ENCODE results near the gene GRIN2A.

The GRIN2A gene

GRCh38 chr16:9846362-9847099 lies 335.7 kb downstream of the GRIN2A start:
- no peak for DNase-seq

- no peak for DNase-seq
Observed at GRCh38 chr16:9845661-9846361, 336.4 kb downstream of the GRIN2A start.

- DNase-seq: no peak
Observed at GRCh38 chr16:9844361-9844760, 337.9 kb downstream of the GRIN2A start.

GRCh38 chr16:9843424-9844018 lies 338.7 kb downstream of the GRIN2A start:
- DNase-seq: no peak

GRCh38 chr16:9840761-9841665 lies 341.2 kb downstream of the GRIN2A start:
- no peak for DNase-seq

- DNase-seq: no peak
Observed at GRCh38 chr16:9837481-9837880, 344.7 kb downstream of the GRIN2A start.

GRCh38 chr16:9836118-9836736 lies 346.0 kb downstream of the GRIN2A start:
- no peak for DNase-seq

GRCh38 chr16:9827062-9827752 lies 355.0 kb downstream of the GRIN2A start:
- no peak for DNase-seq

GRCh38 chr16:9826656-9827055 lies 355.6 kb downstream of the GRIN2A start:
- DNase-seq: no peak

GRCh38 chr16:9824200-9825068 lies 357.8 kb downstream of the GRIN2A start:
- DNase-seq: no peak

GRCh38 chr16:9823510-9823909 lies 358.7 kb downstream of the GRIN2A start:
- no peak for DNase-seq

- DNase-seq: no peak
Observed at GRCh38 chr16:9821970-9822369, 360.3 kb downstream of the GRIN2A start.

- no peak for DNase-seq
Observed at GRCh38 chr16:9821331-9821730, 360.9 kb downstream of the GRIN2A start.

GRCh38 chr16:9820476-9821246 lies 361.6 kb downstream of the GRIN2A start:
- DNase-seq: no peak

- DNase-seq: no peak
Observed at GRCh38 chr16:9818702-9819101, 363.5 kb downstream of the GRIN2A start.

- DNase-seq: no peak
Observed at GRCh38 chr16:9817586-9817985, 364.6 kb downstream of the GRIN2A start.

GRCh38 chr16:9816644-9817043 lies 365.6 kb downstream of the GRIN2A start:
- no peak for DNase-seq

- DNase-seq: no peak
Observed at GRCh38 chr16:9813665-9814064, 368.6 kb downstream of the GRIN2A start.

GRCh38 chr16:9808210-9808609 lies 374.0 kb downstream of the GRIN2A start:
- DNase-seq: no peak

- no peak for DNase-seq
Observed at GRCh38 chr16:9807302-9807701, 374.9 kb downstream of the GRIN2A start.
